H1 (cell line): ENCODE measurements around the gene TAS2R38. TPM values are rescaled to one million over a fixed set of nuclear protein-coding genes. Genes with fewer than 3 reads are reported as not detected.

ENCODE experiments used
- CTCF ChIA-PET: fragments of 300-600 bp; sonication (Branson Sonifier 250); formaldehyde crosslinking; loops from one replicate; lab custom pipeline; 2021; ENCODE audit not compliant: partially characterized antibody; lab: Charles Lee
- POLR2A ChIA-PET: fragments of 300-600 bp; sonication (Branson Sonifier 250); formaldehyde crosslinking; loops from one replicate; lab custom pipeline; 2021; ENCODE audit warnings: inconsistent platforms; ENCODE audit not compliant: partially characterized antibody; lab: Charles Lee
- DNase-seq, 2 experiments: peaks; one replicate each; pipeline versions ENCODE4 v3.0.0 to v3.0.0-alpha.2; 2010 to 2022; ENCODE audit warnings: low spot score in 2 of 2, low read depth in 1 of 2, mixed read lengths in 1 of 2
- FAIRE-seq: peaks from 2 replicates; lab custom pipeline; 2011; peaks lifted over from hg19 to GRCh38; lab: Jason Lieb, UNC
- H2AFZ ChIP-seq: 2 replicates; pipeline ENCODE4 v1.8.1; 2012; ENCODE audit warnings: low read length, inconsistent platforms
- H2AK5ac ChIP-seq: 2 replicates; pipeline ENCODE4 v1.6.1; 2013; ENCODE audit warnings: low read depth, low read length
- H2BK120ac ChIP-seq: replicated peaks from 2 replicates; pipeline ENCODE3; 2013; ENCODE audit warnings: low read depth, low read length, inconsistent platforms
- H2BK12ac ChIP-seq: 2 replicates; pipeline ENCODE4 v1.6.1; 2013; ENCODE audit warnings: low read depth, low read length
- H2BK15ac ChIP-seq: 2 replicates; pipeline ENCODE4 v1.6.1; 2013; ENCODE audit warnings: low read length
- H2BK20ac ChIP-seq: 2 replicates; pipeline ENCODE4 v1.6.1; 2013; ENCODE audit warnings: low read length
- H2BK5ac ChIP-seq: 2 replicates; pipeline ENCODE4 v1.6.1; 2013; ENCODE audit warnings: low read depth, low read length
- H3K14ac ChIP-seq: 2 replicates; pipeline ENCODE4 v1.6.1; 2013; ENCODE audit warnings: inconsistent platforms; ENCODE audit not compliant: insufficient read length
- H3K18ac ChIP-seq: 2 replicates; pipeline ENCODE4 v1.6.1; 2013; ENCODE audit warnings: low read length; ENCODE audit errors: extremely low read depth
- H3K23ac ChIP-seq: 2 replicates; pipeline ENCODE4 v1.6.1; 2013; ENCODE audit warnings: inconsistent platforms; ENCODE audit not compliant: insufficient read length
- H3K23me2 ChIP-seq: 2 replicates; pipeline ENCODE4 v1.6.1; 2013; ENCODE audit warnings: low read depth, low read length
- H3K27ac ChIP-seq: 2 replicates; pipeline ENCODE4 v1.6.1; 2011; ENCODE audit warnings: low read depth, low read length, inconsistent platforms
- H3K27me3 ChIP-seq, 4 experiments: replicated peaks in 1 of 4; 1 replicate in 1 of 4; 2 replicates in 3 of 4; pipeline versions ENCODE4 v1.6.1 to v1.8.1; 2011 to 2013; ENCODE audit warnings: low read length in 3 of 4, mild to moderate bottlenecking in 3 of 4, inconsistent platforms in 2 of 4, mixed read lengths in 2 of 4, moderate library complexity in 1 of 4; ENCODE audit not compliant: control insufficient read depth in 3 of 4, insufficient read depth in 3 of 4; ENCODE audit errors: extremely low read depth in 1 of 4
- H3K36me3 ChIP-seq, 4 experiments: 2 replicates each; pipeline versions ENCODE4 v1.6.1 to v1.8.1; 2011 to 2013; ENCODE audit warnings: mild to moderate bottlenecking in 4 of 4, low read length in 3 of 4, moderate library complexity in 2 of 4, control low read depth in 1 of 4, inconsistent platforms in 1 of 4; ENCODE audit not compliant: insufficient read depth in 4 of 4, control insufficient read depth in 2 of 4
- H3K4ac ChIP-seq: replicated peaks from 2 replicates; pipeline ENCODE3; 2013; ENCODE audit warnings: low read length, low read depth, mixed read lengths, inconsistent platforms; ENCODE audit not compliant: insufficient read length
- H3K4me1 ChIP-seq, 4 experiments: replicated peaks in 1 of 4; 1 replicate in 1 of 4; 2 replicates in 3 of 4; pipeline versions ENCODE4 v1.6.1 to v1.8.1; 2011 to 2013; ENCODE audit warnings: low read length in 3 of 4, inconsistent platforms in 2 of 4, mixed read lengths in 1 of 4; ENCODE audit not compliant: insufficient read depth in 4 of 4, control insufficient read depth in 3 of 4
- H3K4me2 ChIP-seq, 2 experiments: 2 replicates each; pipeline versions ENCODE4 v1.6.1 to v1.8.1; 2011 to 2013; ENCODE audit warnings: low read depth in 2 of 2, low read length in 2 of 2, control low read depth in 1 of 2, inconsistent platforms in 1 of 2, mild to moderate bottlenecking in 1 of 2; ENCODE audit not compliant: insufficient read depth in 1 of 2
- H3K4me3 ChIP-seq, 4 experiments: fragments of 200-600, 300-600 bp in 1 of 4; sonication (generic), shearing (Covaris generic), sonication (Bioruptor Twin) in 1 of 4; 2 replicates each; pipeline versions ENCODE4 v1.5.1 to v1.8.1; 2011 to 2016; ENCODE audit warnings: low read length in 4 of 4, low read depth in 3 of 4, control low read depth in 2 of 4, inconsistent platforms in 2 of 4, mild to moderate bottlenecking in 2 of 4, mixed read lengths in 1 of 4, moderate library complexity in 1 of 4; ENCODE audit not compliant: insufficient read depth in 2 of 4; ENCODE audit errors: extremely low read depth in 1 of 4
- H3K56ac ChIP-seq: replicated peaks from 2 replicates; pipeline ENCODE3; 2013; ENCODE audit warnings: low read depth, mild to moderate bottlenecking, mixed read lengths, low read length, inconsistent platforms; ENCODE audit not compliant: insufficient read length
- H3K79me1 ChIP-seq: 2 replicates; pipeline ENCODE4 v1.6.1; 2013; ENCODE audit warnings: low read depth, low read length, control low read depth
- H3K79me2 ChIP-seq, 2 experiments: 2 replicates each; pipeline versions ENCODE4 v1.6.1 to v1.8.1; 2012 to 2013; ENCODE audit warnings: low read length in 2 of 2, mild to moderate bottlenecking in 2 of 2, inconsistent platforms in 1 of 2; ENCODE audit not compliant: insufficient read depth in 2 of 2, control insufficient read depth in 1 of 2
- H3K9ac ChIP-seq, 4 experiments: replicated peaks in 1 of 4; 1 replicate in 1 of 4; 2 replicates in 3 of 4; pipeline versions ENCODE4 v1.6.1 to v1.8.1; 2011 to 2013; ENCODE audit warnings: low read depth in 3 of 4, low read length in 3 of 4, control low read depth in 2 of 4, mild to moderate bottlenecking in 2 of 4, moderate library complexity in 2 of 4, inconsistent platforms in 1 of 4; ENCODE audit errors: extremely low read depth in 1 of 4
- H3K9me3 ChIP-seq, 2 experiments: 2 replicates each; pipeline versions ENCODE4 v1.6.1 to v1.8.1; 2012 to 2013; ENCODE audit warnings: mild to moderate bottlenecking in 2 of 2, moderate library complexity in 2 of 2, control low read depth in 1 of 2, inconsistent platforms in 1 of 2, low read depth in 1 of 2, low read length in 1 of 2, mixed read lengths in 1 of 2; ENCODE audit not compliant: insufficient read depth in 2 of 2
- H4K20me1 ChIP-seq, 2 experiments: replicated peaks in 1 of 2; 2 replicates each; pipeline versions ENCODE3 to v1.8.1; 2011 to 2013; ENCODE audit warnings: inconsistent platforms in 2 of 2, low read length in 2 of 2, mild to moderate bottlenecking in 1 of 2; ENCODE audit not compliant: insufficient read depth in 2 of 2, control insufficient read depth in 1 of 2
- H4K5ac ChIP-seq: 2 replicates; pipeline ENCODE4 v1.6.1; 2013; ENCODE audit warnings: low read length, low read depth, mixed read lengths, inconsistent platforms; ENCODE audit not compliant: insufficient read length
- H4K8ac ChIP-seq: 2 replicates; pipeline ENCODE4 v1.8.0; 2013; ENCODE audit warnings: mild to moderate bottlenecking, moderate library complexity, low read length, inconsistent platforms; ENCODE audit not compliant: insufficient read depth; ENCODE audit errors: extremely low read depth
- H4K91ac ChIP-seq: replicated peaks from 2 replicates; pipeline ENCODE3; 2013; ENCODE audit warnings: low read length, mixed read lengths, inconsistent platforms; ENCODE audit not compliant: insufficient read length
- BACH1 ChIP-seq: IDR thresholded peaks from 2 replicates; pipeline ENCODE4 v1.6.1; 2012; ENCODE audit warnings: low read length, improper control_type of control experiment
- BCL11A ChIP-seq, 2 experiments: IDR thresholded peaks; one replicate each; pipeline ENCODE4 v1.6.1; 2011; ENCODE audit warnings: low read depth in 2 of 2, low read length in 2 of 2, mild to moderate bottlenecking in 2 of 2
- CEBPB ChIP-seq: IDR thresholded peaks from 2 replicates; pipeline ENCODE4 v1.6.1; 2012; ENCODE audit warnings: low read depth, low read length
- CTBP2 ChIP-seq: IDR thresholded peaks from 2 replicates; pipeline ENCODE4 v1.7.0; 2011; ENCODE audit warnings: borderline replicate concordance, mild to moderate bottlenecking, moderate library complexity, mixed read lengths, low read length; ENCODE audit not compliant: insufficient read depth, insufficient read length
- GTF2F1 ChIP-seq: IDR thresholded peaks from 2 replicates; pipeline ENCODE4 v1.6.1; 2012; ENCODE audit warnings: low read depth, low read length, improper control_type of control experiment, borderline replicate concordance
- KDM4A ChIP-seq: IDR thresholded peaks from one replicate; pipeline ENCODE4 v1.7.1; 2012; ENCODE audit warnings: low read depth, mild to moderate bottlenecking, moderate library complexity, low read length, inconsistent platforms; ENCODE audit not compliant: severe bottlenecking
- KDM5A ChIP-seq: fragments of 200-600 bp; IDR thresholded peaks from 2 replicates; pipeline ENCODE4 v1.7.1; 2012; ENCODE audit warnings: mild to moderate bottlenecking, low read length, inconsistent platforms, mixed read lengths
- RAD21 ChIP-seq, 2 experiments: IDR thresholded peaks in 1 of 2; conservative IDR thresholded peaks in 1 of 2; 2 replicates each; pipeline ENCODE4 v1.6.1; 2011; ENCODE audit warnings: low read depth in 2 of 2, low read length in 2 of 2, improper control_type of control experiment in 1 of 2, inconsistent platforms in 1 of 2, mild to moderate bottlenecking in 1 of 2, moderate library complexity in 1 of 2
- SIRT6 ChIP-seq: IDR thresholded peaks from one replicate; pipeline ENCODE4 v1.7.1; 2012; ENCODE audit warnings: low read length, inconsistent platforms
- TAF1 ChIP-seq: IDR thresholded peaks from 2 replicates; pipeline ENCODE4 v1.6.1; 2011; ENCODE audit warnings: mild to moderate bottlenecking, low read depth, low read length
- WGBS, 2 experiments: shearing (Covaris generic) in 1 of 2; methylation state at CpG; one replicate each; pipeline versions ENCODE4 v1.1.6 to v1.1.7; 2013 to 2015; ENCODE audit warnings: low lambda C conversion rate in 2 of 2, mixed read lengths in 2 of 2, inconsistent platforms in 1 of 2, low coverage in 1 of 2, missing lambda C conversion rate in 1 of 2; ENCODE audit not compliant: insufficient replicate concordance in 2 of 2, insufficient coverage in 1 of 2, insufficient read length in 1 of 2; ENCODE audit errors: extremely low coverage in 1 of 2, missing lambda C conversion rate in 1 of 2; 5-methylcytosine and 5-hydroxymethylcytosine counted together
- polyA plus RNA-seq, 7 experiments: library from polyadenylated mRNA; depleted of rRNA in 3 of 7; stranded (reverse) in 5 of 7; unstranded in 2 of 7; fragments of >200 nt in 5 of 7; fragments of 200-250 nt in 2 of 7; gene quantifications; 1 replicate in 5 of 7; 2 replicates in 1 of 7; 4 replicates in 1 of 7; pipeline versions ENCODE4 v1.2.1 to v1.2.3, GENCODE V29; 2011 to 2013; ENCODE audit warnings: missing spikeins in 2 of 7, mixed read lengths in 2 of 7
- total RNA-seq: library from RNA; stranded (reverse); fragmentation: NEBNext Ultra II Directional; extraction: Animal tissue kit (Norgen Biotek cat#: 25700); gene quantifications from 2 replicates; pipeline ENCODE4 v1.2.1, GENCODE V29; 2021
- TF ChIP-seq, protein P1 (sequence below): IDR thresholded peaks from 2 replicates; pipeline ENCODE4 v1.6.1; 2011; ENCODE audit warnings: low read depth, mild to moderate bottlenecking, low read length; ENCODE audit not compliant: insufficient read depth

The TAS2R38 gene
- total and polyA plus RNA-seq, 2 of the 8 experiments (the other 6 are each of a cell fraction or from before 2014, with no cell fraction given): 0.11 TPM; not detected in 1

DNA sequence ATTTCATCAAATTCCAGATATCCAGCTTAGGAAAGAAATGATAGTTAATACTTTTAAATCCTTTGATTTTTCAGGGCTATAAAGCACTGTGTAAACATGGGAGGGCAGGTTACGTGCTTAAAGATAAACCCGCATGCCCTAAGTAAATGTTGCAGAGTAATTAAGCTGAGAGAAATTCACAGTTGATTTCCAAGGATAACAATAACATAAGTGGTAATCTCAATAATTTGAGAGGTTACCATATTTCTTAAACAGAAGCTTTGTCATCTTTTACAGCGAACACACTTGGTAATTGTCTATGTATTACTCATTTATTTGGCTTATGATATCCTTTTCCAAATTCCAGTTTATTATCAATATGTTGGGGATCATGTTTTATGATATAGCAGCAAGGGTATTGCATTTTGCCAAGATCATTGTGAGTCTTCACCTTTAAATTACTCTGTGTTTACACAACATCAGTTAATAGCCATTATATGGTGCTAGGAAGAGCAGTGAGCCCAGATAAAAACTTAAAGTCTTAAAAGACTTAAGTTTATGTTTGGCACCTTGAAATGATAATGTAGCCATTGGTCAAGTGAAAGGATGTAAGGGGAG lies 37.5 kb upstream of the TAS2R38 start:
- 85% methylated on average over 3 of the region's 3 CpGs; no CpG with 5 or more reads in 1 of the 2 experiments for WGBS, 2 experiments
- CTCF ChIA-PET: interaction anchor here (9.2 kb wide), 1 partner anchor 35 kb away, joined by 72 read pairs; the partner anchor contains the start of gene TAS2R38
- POLR2A ChIA-PET: interaction anchor here (0.9 kb wide), 1 partner anchor 25 kb away, joined by 3 read pairs; no protein-coding TSS in a partner anchor

More for the DNA sequence above, 37.5 kb upstream of the TAS2R38 start:
- Histone ChIP-seq H4K8ac (no peak overlapping the region), H2BK120ac (no peak overlapping the region), H2AK5ac (no peak overlapping the region), H3K36me3 (no peaks in the 10 kb centered on the region), H2BK12ac (no peak overlapping the region), H3K56ac (no peak overlapping the region), H2BK5ac (no peak overlapping the region), H3K23me2 (no peaks in the 10 kb centered on the region), H3K27me3 (no peaks in the 10 kb centered on the region), H3K4me1 (no peaks in the 10 kb centered on the region), H2AFZ (no peak overlapping the region), H2BK15ac (no peak overlapping the region), H3K4me3 (no peak overlapping the region), H3K9ac (no peak overlapping the region), H3K23ac (no peak overlapping the region), H3K9me3 (no peaks in the 10 kb centered on the region), H3K14ac (no peak overlapping the region), H3K4me2 (no peak overlapping the region), H3K79me1 (no peaks in the 10 kb centered on the region), H3K18ac (no peak overlapping the region), H3K4ac (no peak overlapping the region), H4K91ac (no peak overlapping the region), H3K79me2 (no peaks in the 10 kb centered on the region), H3K27ac (no peak overlapping the region), H2BK20ac (no peak overlapping the region), H4K5ac (no peak overlapping the region), H4K20me1 (no peaks in the 10 kb centered on the region)
- DNase-seq: no peak
- TF ChIP-seq SIRT6: no peak
- TF ChIP-seq CTBP2: no peak
- TF ChIP-seq KDM5A: no peak
- TF ChIP-seq BCL11A (IDR thresholded peaks at IDR 0.05; ENCODE audit: low read depth in 2 of 2, low read length in 2 of 2): no peak
- TF ChIP-seq TAF1: no peak
- TF ChIP-seq RAD21 (IDR thresholded peaks at IDR 0.05 in 1 of 2, conservative IDR thresholded peaks at IDR 0.05 in 1 of 2; ENCODE audit: low read depth in 2 of 2, low read length in 2 of 2): no peak
- TF ChIP-seq BACH1: no peak
- no peak for TF ChIP-seq CEBPB
- no peak for TF ChIP-seq GTF2F1
- TF ChIP-seq KDM4A: no peak
- TF ChIP-seq, protein P1, sequence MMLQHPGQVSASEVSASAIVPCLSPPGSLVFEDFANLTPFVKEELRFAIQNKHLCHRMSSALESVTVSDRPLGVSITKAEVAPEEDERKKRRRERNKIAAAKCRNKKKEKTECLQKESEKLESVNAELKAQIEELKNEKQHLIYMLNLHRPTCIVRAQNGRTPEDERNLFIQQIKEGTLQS: no peak
- no peak for FAIRE-seq
